Measurements from ENCODE around the gene PTP4A1. TPM values are rescaled to one million over a fixed set of nuclear protein-coding genes. Genes with fewer than 3 reads are reported as not detected.

Gene PTP4A1
- total RNA-seq, 1 donor from 2014 or later = 87.9 TPM

DNA sequence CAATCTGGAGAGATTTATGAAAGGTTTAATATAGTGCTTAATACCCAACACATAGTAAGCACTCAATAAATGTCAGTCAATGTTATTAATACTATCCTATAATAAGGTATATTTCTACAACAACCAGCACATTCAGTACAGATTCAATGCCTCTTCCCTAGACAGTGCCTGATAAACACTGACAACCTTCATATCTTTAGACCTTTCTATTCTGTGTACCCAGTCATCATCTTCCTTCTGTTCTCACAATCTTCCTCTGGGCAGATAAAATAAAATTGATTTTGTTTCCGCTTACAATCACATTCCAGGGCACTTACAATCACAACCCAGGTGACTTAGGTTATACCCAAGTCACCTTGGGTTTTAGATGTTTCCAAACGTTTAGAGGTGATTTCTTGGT lies 11.0 kb upstream of the PTP4A1 start:
- H3K36me3 Mint-ChIP-seq (ENCODE audit: unreplicated experiment) = no peaks in the 10 kb centered on the region
- no peak overlapping the region for H3K4me3 Mint-ChIP-seq (ENCODE audit: unreplicated experiment)
- H3K4me1 Mint-ChIP-seq (ENCODE audit: low read depth, unreplicated experiment) = no peaks in the 10 kb centered on the region
- TF ChIP-seq, protein P1, sequence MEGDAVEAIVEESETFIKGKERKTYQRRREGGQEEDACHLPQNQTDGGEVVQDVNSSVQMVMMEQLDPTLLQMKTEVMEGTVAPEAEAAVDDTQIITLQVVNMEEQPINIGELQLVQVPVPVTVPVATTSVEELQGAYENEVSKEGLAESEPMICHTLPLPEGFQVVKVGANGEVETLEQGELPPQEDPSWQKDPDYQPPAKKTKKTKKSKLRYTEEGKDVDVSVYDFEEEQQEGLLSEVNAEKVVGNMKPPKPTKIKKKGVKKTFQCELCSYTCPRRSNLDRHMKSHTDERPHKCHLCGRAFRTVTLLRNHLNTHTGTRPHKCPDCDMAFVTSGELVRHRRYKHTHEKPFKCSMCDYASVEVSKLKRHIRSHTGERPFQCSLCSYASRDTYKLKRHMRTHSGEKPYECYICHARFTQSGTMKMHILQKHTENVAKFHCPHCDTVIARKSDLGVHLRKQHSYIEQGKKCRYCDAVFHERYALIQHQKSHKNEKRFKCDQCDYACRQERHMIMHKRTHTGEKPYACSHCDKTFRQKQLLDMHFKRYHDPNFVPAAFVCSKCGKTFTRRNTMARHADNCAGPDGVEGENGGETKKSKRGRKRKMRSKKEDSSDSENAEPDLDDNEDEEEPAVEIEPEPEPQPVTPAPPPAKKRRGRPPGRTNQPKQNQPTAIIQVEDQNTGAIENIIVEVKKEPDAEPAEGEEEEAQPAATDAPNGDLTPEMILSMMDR (IDR thresholded peaks at IDR 0.05; ENCODE audit: partially characterized antibody, unreplicated experiment) = no peak
- H3K27me3 Mint-ChIP-seq (ENCODE audit: unreplicated experiment) = no peaks in the 10 kb centered on the region
- H3K27ac Mint-ChIP-seq (ENCODE audit: unreplicated experiment) = no peak overlapping the region
- no peaks in the 10 kb centered on the region for H3K9me3 Mint-ChIP-seq (ENCODE audit: unreplicated experiment)
- DNase-seq = no peak

DNA sequence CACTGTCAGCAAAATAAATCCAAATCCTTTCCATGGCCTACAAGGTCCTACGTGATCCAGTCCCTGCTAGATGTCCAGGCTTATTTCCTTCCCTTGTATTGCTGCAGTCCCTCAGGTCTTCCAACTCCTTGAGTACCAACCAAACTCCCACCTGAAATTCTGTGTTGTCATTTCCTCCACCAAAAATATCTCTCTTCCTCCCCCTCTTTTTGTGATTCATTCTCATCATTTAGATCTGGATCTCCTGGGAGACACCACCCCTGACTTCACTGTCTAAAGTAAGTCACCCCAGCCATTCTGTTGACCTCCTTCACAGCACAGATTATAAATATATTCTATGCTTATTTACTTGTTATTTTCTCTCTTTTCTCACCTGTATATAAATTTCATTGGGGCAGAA lies 9.0 kb upstream of the PTP4A1 start:
- no peak for DNase-seq
- TF ChIP-seq, protein P1 (IDR thresholded peaks at IDR 0.05; ENCODE audit: partially characterized antibody, unreplicated experiment) = no peak
- Mint-ChIP-seq H3K27me3 (ENCODE audit: unreplicated experiment) (no peaks in the 10 kb centered on the region), H3K4me1 (ENCODE audit: low read depth, unreplicated experiment) (no peaks in the 10 kb centered on the region), H3K4me3 (ENCODE audit: unreplicated experiment) (no peak overlapping the region), H3K9me3 (ENCODE audit: unreplicated experiment) (no peaks in the 10 kb centered on the region), H3K27ac (ENCODE audit: unreplicated experiment) (no peak overlapping the region), H3K36me3 (ENCODE audit: unreplicated experiment) (peaks cover 10% of the 10 kb centered on the region)

DNA sequence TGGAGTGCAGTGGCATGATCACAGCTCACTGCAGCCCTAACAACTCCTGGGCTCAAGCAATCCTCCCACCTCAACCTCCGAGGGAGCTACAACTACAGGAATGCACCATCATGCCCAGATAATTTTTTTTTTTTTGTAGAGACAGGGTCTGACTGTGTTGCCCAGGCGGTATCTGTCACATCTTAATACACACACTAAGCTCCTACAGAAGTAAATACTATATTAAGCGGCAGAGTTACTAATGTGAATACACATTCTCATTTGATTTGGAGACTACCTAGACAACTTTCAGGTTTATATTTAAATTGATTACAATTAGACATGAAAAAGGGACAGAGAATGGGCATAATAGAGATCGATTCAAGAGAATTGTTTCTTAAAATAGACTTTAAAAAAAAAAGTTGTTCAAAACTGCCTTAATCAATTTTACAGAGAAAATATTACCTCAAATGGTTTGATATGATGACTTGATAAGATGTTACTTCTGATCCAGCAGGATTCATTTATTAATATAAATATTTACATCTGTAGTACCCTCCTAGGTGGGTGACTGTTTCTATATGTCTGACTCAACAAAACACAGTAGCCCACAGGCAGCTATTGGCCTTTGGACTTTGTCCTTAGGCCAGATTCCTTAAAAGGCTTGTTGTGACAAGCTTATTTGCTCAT lies 7.1 kb upstream of the PTP4A1 start:
- TF ChIP-seq, protein P1 (IDR thresholded peaks at IDR 0.05; ENCODE audit: partially characterized antibody, unreplicated experiment) = no peak
- Mint-ChIP-seq H3K27ac (ENCODE audit: unreplicated experiment) (no peak overlapping the region), H3K9me3 (ENCODE audit: unreplicated experiment) (no peaks in the 10 kb centered on the region), H3K4me3 (ENCODE audit: unreplicated experiment) (no peak overlapping the region), H3K36me3 (ENCODE audit: unreplicated experiment) (peaks cover 10% of the 10 kb centered on the region), H3K27me3 (ENCODE audit: unreplicated experiment) (no peaks in the 10 kb centered on the region), H3K4me1 (ENCODE audit: low read depth, unreplicated experiment) (no peaks in the 10 kb centered on the region)
- no peak for DNase-seq

DNA sequence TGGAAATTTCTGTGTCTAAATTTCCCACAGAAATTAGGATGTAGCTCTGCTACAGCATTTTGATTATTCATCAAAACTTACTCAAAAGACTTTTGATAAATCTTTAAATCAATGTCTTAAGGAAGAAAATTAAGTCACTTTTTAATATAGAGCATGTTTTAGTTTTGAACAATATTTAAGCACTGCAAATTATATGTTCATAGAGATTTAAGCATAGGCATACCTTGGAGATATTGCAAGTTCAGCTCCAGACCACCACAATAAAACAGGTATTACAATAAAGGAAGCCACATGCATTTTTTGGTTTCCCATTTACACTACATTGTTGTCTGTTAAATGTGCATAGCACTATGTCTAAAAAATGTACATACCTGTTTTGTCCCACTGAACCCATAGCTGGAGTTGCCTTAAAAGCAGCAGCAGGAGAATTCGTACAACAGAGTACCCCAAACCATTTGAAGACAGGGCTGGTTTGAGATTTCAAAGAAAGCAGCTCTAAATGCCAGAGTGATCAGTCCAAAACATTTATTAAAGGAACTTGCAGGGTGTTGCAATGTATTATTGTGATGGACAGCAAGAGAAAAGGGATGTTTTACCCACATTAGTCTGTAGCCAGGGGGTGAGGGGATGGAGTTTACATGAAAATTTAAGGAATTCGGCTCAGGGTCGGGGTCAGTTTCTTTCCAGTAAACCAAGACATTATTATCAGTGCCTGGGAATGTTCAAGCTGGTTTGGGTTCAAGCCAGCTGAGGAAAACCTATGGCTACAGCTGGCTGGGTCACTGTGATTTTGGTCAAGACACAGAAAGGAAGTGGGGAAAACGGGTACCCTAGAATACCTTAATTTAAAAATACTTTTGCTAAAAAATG lies 6.3 kb upstream of the PTP4A1 start:
- Mint-ChIP-seq H3K36me3 (ENCODE audit: unreplicated experiment) (peaks cover 10% of the 10 kb centered on the region), H3K9me3 (ENCODE audit: unreplicated experiment) (no peaks in the 10 kb centered on the region), H3K4me3 (ENCODE audit: unreplicated experiment) (no peak overlapping the region), H3K4me1 (ENCODE audit: low read depth, unreplicated experiment) (no peaks in the 10 kb centered on the region), H3K27ac (ENCODE audit: unreplicated experiment) (no peak overlapping the region), H3K27me3 (ENCODE audit: unreplicated experiment) (no peaks in the 10 kb centered on the region)
- no peak for DNase-seq
- TF ChIP-seq, protein P1 (IDR thresholded peaks at IDR 0.05; ENCODE audit: partially characterized antibody, unreplicated experiment) = no peak

DNA sequence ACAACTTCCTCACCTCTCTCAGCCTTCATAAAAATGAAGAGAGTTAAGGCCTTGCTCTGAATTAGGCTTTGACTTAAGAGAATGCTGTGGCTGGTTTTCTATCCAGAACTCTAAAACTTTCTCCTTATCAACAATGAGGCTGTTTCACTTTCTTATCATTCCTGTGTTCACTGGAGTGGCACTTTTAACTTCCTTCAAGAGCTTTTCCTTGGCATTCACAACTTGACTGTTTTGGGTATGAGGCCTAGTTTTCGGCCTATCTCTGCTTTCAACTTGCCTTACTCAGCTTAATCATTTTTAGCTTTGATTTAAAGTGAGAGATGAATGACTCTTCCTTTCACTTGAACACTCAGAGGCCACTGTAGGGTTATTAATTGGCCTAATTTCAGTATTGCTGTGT lies 4.3 kb upstream of the PTP4A1 start:
- H3K4me3 Mint-ChIP-seq (ENCODE audit: unreplicated experiment) = no peak overlapping the region
- TF ChIP-seq, protein P1 (IDR thresholded peaks at IDR 0.05; ENCODE audit: partially characterized antibody, unreplicated experiment) = no peak

More for the DNA sequence above, 4.3 kb upstream of the PTP4A1 start:
- no peak for DNase-seq
- Mint-ChIP-seq H3K4me1 (ENCODE audit: low read depth, unreplicated experiment) (no peaks in the 10 kb centered on the region), H3K36me3 (ENCODE audit: unreplicated experiment) (peaks cover 10% of the 10 kb centered on the region), H3K27ac (ENCODE audit: unreplicated experiment) (no peak overlapping the region), H3K9me3 (ENCODE audit: unreplicated experiment) (peaks cover 5% of the 10 kb centered on the region), H3K27me3 (ENCODE audit: unreplicated experiment) (peaks cover 3% of the 10 kb centered on the region)

Measured in glutamatergic neuron (in vitro differentiated cells).